SK-N-SH treated with all-trans-retinoic acid at 6 μM for 48 hours (cell line): ENCODE measurements around the gene SMIM27.

Experiments used
- ATAC-seq: fragments of 200-7000 bp; cut with Tn5 transposase; 3 replicates; pipeline ENCODE4 v1.9.1; 2020; ENCODE audit warnings: mild to moderate bottlenecking, moderate library complexity
- ARNTL ChIP-seq: fragments of 450-650 bp; formaldehyde crosslinking; IDR thresholded peaks from 2 replicates; pipeline ENCODE4 v1.5.0; 2020; ENCODE audit warnings: low read depth, mild to moderate bottlenecking, moderate library complexity, borderline replicate concordance
- CREB5 ChIP-seq: fragments of 250-450 bp; sonication (Bioruptor Pico); IDR thresholded peaks from 2 replicates; pipeline ENCODE4 v1.5.1; 2020; ENCODE audit warnings: low read depth, mild to moderate bottlenecking, moderate library complexity
- CSDC2 ChIP-seq: fragments of 250-450 bp; sonication (Bioruptor Pico); IDR thresholded peaks from 2 replicates; pipeline ENCODE4 v1.5.0; 2020; ENCODE audit warnings: mild to moderate bottlenecking, moderate library complexity
- ESRRG ChIP-seq: fragments of 250-450 bp; sonication (Bioruptor Pico); IDR thresholded peaks from 2 replicates; pipeline ENCODE4 v1.6.1; 2021; ENCODE audit warnings: mild to moderate bottlenecking
- ISL1 ChIP-seq: fragments of 250-450 bp; sonication (Bioruptor Pico); IDR thresholded peaks from 2 replicates; pipeline ENCODE4 v2.1.2; 2022; ENCODE audit warnings: mild to moderate bottlenecking, moderate library complexity
- OSR1 ChIP-seq: fragments of 250-450 bp; sonication (Bioruptor Pico); IDR thresholded peaks from 2 replicates; pipeline ENCODE4 v1.8.0; 2022; ENCODE audit warnings: moderate library complexity, mild to moderate bottlenecking, inconsistent platforms
- PPARA ChIP-seq: fragments of 250-450 bp; sonication (Bioruptor Pico); IDR thresholded peaks from 2 replicates; pipeline ENCODE4 v1.5.0; 2020; ENCODE audit warnings: mild to moderate bottlenecking, borderline replicate concordance
- RARB ChIP-seq: fragments of 250-450 bp; sonication (Bioruptor Pico); IDR thresholded peaks from 2 replicates; pipeline ENCODE4 v1.8.0; 2021; ENCODE audit warnings: mild to moderate bottlenecking, moderate library complexity
- SNAI2 ChIP-seq: fragments of 250-450 bp; sonication (Bioruptor Pico); IDR thresholded peaks from 2 replicates; pipeline ENCODE4 v1.5.0; 2020; ENCODE audit warnings: mild to moderate bottlenecking, moderate library complexity
- TOX ChIP-seq: fragments of 250-450 bp; sonication (Bioruptor Pico); IDR thresholded peaks from 2 replicates; pipeline ENCODE4 v1.8.0; 2021; ENCODE audit warnings: mild to moderate bottlenecking, moderate library complexity, borderline replicate concordance
- TSHZ2 ChIP-seq: fragments of 250-450 bp; sonication (Bioruptor Pico); IDR thresholded peaks from 2 replicates; pipeline ENCODE4 v1.5.0; 2020; ENCODE audit warnings: mild to moderate bottlenecking, moderate library complexity
- ZC3H10 ChIP-seq: fragments of 250-450 bp; sonication (Bioruptor Pico); IDR thresholded peaks from 2 replicates; pipeline ENCODE4 v1.5.1; 2021; ENCODE audit warnings: mild to moderate bottlenecking, moderate library complexity
- ZNF565 ChIP-seq: fragments of 450-650 bp; formaldehyde crosslinking; conservative IDR thresholded peaks from 2 replicates; pipeline ENCODE4 v1.5.0; 2020; ENCODE audit warnings: low read depth, mild to moderate bottlenecking, moderate library complexity
- ZNF70 ChIP-seq: fragments of 450-650 bp; formaldehyde crosslinking; IDR thresholded peaks from 2 replicates; pipeline ENCODE4 v1.5.0; 2020; ENCODE audit warnings: mild to moderate bottlenecking, moderate library complexity
- ZNF8 ChIP-seq: fragments of 450-650 bp; formaldehyde crosslinking; IDR thresholded peaks from 2 replicates; pipeline ENCODE4 v1.5.0; 2020; ENCODE audit warnings: mild to moderate bottlenecking, moderate library complexity

Gene SMIM27

DNA sequence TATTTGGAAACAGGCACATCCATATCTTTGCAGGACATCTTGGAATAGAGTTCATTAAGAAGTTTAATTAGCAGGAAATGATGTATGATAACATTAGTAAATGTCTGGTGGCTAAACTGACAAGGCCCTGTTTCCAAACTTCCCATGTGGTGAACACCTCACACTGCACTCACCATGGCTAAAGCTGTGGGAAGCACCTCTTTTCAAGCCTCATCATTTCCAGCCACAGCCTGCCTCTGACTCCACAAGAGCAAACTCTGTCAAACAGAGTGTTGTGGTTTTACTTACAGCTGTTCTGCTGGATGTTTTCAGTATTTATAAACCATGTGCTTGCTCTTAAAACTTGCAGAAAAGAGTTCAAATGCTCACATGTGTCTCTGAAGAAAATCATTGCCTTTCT lies 35.8 kb downstream of the SMIM27 start (continued):
- TF ChIP-seq TSHZ2 (no peak), PPARA (no peak), SNAI2 (CRISPR knock-in tag) (no peak), ZNF8 (CRISPR knock-in tag) (no peak), RARB (no peak)
- TF ChIP-seq, all 23 proteins: peak for 0

GRCh38 chr9:32589083-32589723 lies 37.1 kb downstream of the SMIM27 start:
- peak; percentile 94 for ATAC-seq
- TF ChIP-seq RARB (no peak), ISL1 (CRISPR knock-in tag) (no peak), ZC3H10 (CRISPR knock-in tag) (no peak), ZNF8 (CRISPR knock-in tag) (no peak), TSHZ2 (no peak), CSDC2 (CRISPR knock-in tag) (no peak), PPARA (no peak)

- no peak for TF ChIP-seq OSR1 (CRISPR knock-in tag)
- no peak for TF ChIP-seq ZNF70
- no peak for ATAC-seq
These were observed 38.3 kb downstream of the SMIM27 start for GRCh38 chr9:32590476-32590875.

- no peak for ATAC-seq
- TF ChIP-seq ESRRG (no peak), ISL1 (CRISPR knock-in tag) (no peak), ARNTL (CRISPR knock-in tag) (no peak), PPARA (no peak), SNAI2 (CRISPR knock-in tag) (no peak), ZNF565 (CRISPR knock-in tag) (no peak), ZC3H10 (CRISPR knock-in tag) (no peak), CREB5 (no peak), TSHZ2 (no peak), CSDC2 (CRISPR knock-in tag) (no peak), TOX (CRISPR knock-in tag) (no peak)
- TF ChIP-seq, all 23 proteins: peak for 0
These were observed 38.8 kb downstream of the SMIM27 start for GRCh38 chr9:32590898-32591297.
